Fibroblast of lung (primary cell): ENCODE data around the gene PPP5C.
"Not testable (repeated sequence)": the region's sequence is repeated elsewhere in the genome, so short reads cannot be mapped to it uniquely, and the experiment has no call there.

ENCODE experiments used
- EZH2 ChIP-seq: IDR thresholded peaks from 2 replicates; pipeline ENCODE4 v1.5.1; 2012; ENCODE audit warnings: low read length, control low read depth, mild to moderate bottlenecking; ENCODE audit errors: missing control alignments
- TF ChIP-seq, protein P1 (sequence below), 2 donors: IDR thresholded peaks in 1 of 2; conservative IDR thresholded peaks in 1 of 2; 1 replicate in 1 of 2; 2 replicates in 1 of 2; pipeline ENCODE4 v1.5.1; 2011 to 2012; ENCODE audit warnings: low read length in 2 of 2, control low read depth in 1 of 2, inconsistent platforms in 1 of 2, low read depth in 1 of 2, mild to moderate bottlenecking in 1 of 2

- TF ChIP-seq, protein P1, sequence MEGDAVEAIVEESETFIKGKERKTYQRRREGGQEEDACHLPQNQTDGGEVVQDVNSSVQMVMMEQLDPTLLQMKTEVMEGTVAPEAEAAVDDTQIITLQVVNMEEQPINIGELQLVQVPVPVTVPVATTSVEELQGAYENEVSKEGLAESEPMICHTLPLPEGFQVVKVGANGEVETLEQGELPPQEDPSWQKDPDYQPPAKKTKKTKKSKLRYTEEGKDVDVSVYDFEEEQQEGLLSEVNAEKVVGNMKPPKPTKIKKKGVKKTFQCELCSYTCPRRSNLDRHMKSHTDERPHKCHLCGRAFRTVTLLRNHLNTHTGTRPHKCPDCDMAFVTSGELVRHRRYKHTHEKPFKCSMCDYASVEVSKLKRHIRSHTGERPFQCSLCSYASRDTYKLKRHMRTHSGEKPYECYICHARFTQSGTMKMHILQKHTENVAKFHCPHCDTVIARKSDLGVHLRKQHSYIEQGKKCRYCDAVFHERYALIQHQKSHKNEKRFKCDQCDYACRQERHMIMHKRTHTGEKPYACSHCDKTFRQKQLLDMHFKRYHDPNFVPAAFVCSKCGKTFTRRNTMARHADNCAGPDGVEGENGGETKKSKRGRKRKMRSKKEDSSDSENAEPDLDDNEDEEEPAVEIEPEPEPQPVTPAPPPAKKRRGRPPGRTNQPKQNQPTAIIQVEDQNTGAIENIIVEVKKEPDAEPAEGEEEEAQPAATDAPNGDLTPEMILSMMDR (conservative IDR thresholded peaks at IDR 0.05 in 1 of 2, IDR thresholded peaks at IDR 0.05 in 1 of 2; ENCODE audit: low read depth in 1 of 2, low read length in 2 of 2) = not testable (repeated sequence)
- not testable (repeated sequence) for TF ChIP-seq EZH2
These were observed 69.2 kb downstream of the PPP5C start for GRCh38 chr19:46415804-46416709.
